ENCODE measurements around the gene STIL.

DNA sequence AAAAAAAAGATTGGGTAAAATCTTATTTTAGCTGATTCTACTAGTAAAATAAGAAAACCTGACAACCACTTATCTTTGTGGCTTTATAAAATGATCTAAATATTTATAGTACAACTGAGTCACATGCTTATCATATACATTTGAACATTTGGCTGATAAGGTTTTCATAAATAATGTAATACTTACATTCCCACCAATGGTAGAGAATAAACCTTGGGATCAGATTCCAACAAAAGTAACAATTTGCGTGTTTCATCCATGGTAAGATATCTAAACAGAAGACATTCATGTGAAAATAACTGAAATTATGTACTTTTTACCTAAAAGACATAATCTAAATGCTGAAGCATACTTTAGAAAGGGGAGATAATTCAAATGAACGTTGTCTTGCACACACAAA, 18.4 kb downstream of the STIL start:
- TF ChIP-seq JUN (IDR thresholded peaks at IDR 0.05) (no peak), RFX5 (IDR thresholded peaks at IDR 0.05) (no peak), CTCF (IDR thresholded peaks at IDR 0.05) (no peak), NFE2L2 (conservative IDR thresholded peaks at IDR 0.05; ENCODE audit: low read length) (no peak), POLR2A (IDR thresholded peaks at IDR 0.05; ENCODE audit: low read length) (no peak), HOXB5 (CRISPR knock-in tag; IDR thresholded peaks at IDR 0.05) (no peak), PBX3 (IDR thresholded peaks at IDR 0.05) (no peak), USF2 (IDR thresholded peaks at IDR 0.05) (no peak), RAD21 (conservative IDR thresholded peaks at IDR 0.05 in 1 of 2, IDR thresholded peaks at IDR 0.05 in 1 of 2) (no peak), TP53 (CRISPR knock-in tag; IDR thresholded peaks at IDR 0.05) (no peak), MYC (IDR thresholded peaks at IDR 0.05; ENCODE audit: borderline replicate concordance, low read length) (no peak), CEBPB (IDR thresholded peaks at IDR 0.05) (no peak), NR3C1 (IDR thresholded peaks at IDR 0.05) (no peak)
- TF ChIP-seq, protein P1, sequence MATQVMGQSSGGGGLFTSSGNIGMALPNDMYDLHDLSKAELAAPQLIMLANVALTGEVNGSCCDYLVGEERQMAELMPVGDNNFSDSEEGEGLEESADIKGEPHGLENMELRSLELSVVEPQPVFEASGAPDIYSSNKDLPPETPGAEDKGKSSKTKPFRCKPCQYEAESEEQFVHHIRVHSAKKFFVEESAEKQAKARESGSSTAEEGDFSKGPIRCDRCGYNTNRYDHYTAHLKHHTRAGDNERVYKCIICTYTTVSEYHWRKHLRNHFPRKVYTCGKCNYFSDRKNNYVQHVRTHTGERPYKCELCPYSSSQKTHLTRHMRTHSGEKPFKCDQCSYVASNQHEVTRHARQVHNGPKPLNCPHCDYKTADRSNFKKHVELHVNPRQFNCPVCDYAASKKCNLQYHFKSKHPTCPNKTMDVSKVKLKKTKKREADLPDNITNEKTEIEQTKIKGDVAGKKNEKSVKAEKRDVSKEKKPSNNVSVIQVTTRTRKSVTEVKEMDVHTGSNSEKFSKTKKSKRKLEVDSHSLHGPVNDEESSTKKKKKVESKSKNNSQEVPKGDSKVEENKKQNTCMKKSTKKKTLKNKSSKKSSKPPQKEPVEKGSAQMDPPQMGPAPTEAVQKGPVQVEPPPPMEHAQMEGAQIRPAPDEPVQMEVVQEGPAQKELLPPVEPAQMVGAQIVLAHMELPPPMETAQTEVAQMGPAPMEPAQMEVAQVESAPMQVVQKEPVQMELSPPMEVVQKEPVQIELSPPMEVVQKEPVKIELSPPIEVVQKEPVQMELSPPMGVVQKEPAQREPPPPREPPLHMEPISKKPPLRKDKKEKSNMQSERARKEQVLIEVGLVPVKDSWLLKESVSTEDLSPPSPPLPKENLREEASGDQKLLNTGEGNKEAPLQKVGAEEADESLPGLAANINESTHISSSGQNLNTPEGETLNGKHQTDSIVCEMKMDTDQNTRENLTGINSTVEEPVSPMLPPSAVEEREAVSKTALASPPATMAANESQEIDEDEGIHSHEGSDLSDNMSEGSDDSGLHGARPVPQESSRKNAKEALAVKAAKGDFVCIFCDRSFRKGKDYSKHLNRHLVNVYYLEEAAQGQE (IDR thresholded peaks at IDR 0.05), result no peak

Measured in A549 (cell line).